Cardiac septum (tissue), 1 donor: ENCODE results near the gene STX4. TPM values are rescaled to one million over a fixed set of nuclear protein-coding genes. Genes with fewer than 3 reads are reported as not detected.

Experiments
- total RNA-seq: library from RNA; stranded (reverse); fragmentation: NEBNext Ultra II Directional; extraction: Animal tissue kit (Norgen Biotek cat#: 25700); gene quantifications from one replicate; pipeline ENCODE4 v1.2.1, GENCODE V29; 2021
- donor health status: DM: no; HTN: no; CAD: no.

STX4 gene
- total RNA-seq, 1 donor from 2014 or later, result 41.1 TPM

Other genes starting within 250 kb of the STX4 start
- gene ZNF629, start 246.4 kb upstream of the STX4 start, total RNA-seq, result 22.7 TPM
- gene BCL7C, start 139.5 kb upstream of the STX4 start, total RNA-seq, result 27.6 TPM
- 17.7 TPM for gene CTF1, start 136.9 kb upstream of the STX4 start, total RNA-seq
- gene FBXL19, start 110.0 kb upstream of the STX4 start, total RNA-seq, result 8.0 TPM
- gene ORAI3, start 84.5 kb upstream of the STX4 start, total RNA-seq, result 9.5 TPM
- 9.6 TPM for gene SETD1A, start 75.8 kb upstream of the STX4 start, total RNA-seq
- gene HSD3B7, start 48.4 kb upstream of the STX4 start, total RNA-seq, result 5.4 TPM
- gene STX1B, start 22.9 kb upstream of the STX4 start, total RNA-seq, result 1.6 TPM
- gene ZNF668, start 40.7 kb downstream of the STX4 start, total RNA-seq, result 5.9 TPM
- 9.6 TPM for gene ZNF646, start 40.9 kb downstream of the STX4 start, total RNA-seq
- 0.59 TPM for gene PRSS53, start 55.4 kb downstream of the STX4 start, total RNA-seq
- 42.1 TPM for gene VKORC1, start 61.2 kb downstream of the STX4 start, total RNA-seq
- gene BCKDK, start 74.8 kb downstream of the STX4 start, total RNA-seq, result 56.4 TPM
- 56.5 TPM for gene KAT8, start 84.1 kb downstream of the STX4 start, total RNA-seq
- not detected for gene PRSS8, start 102.2 kb downstream of the STX4 start, total RNA-seq
- gene PRSS36, start 116.5 kb downstream of the STX4 start, total RNA-seq, result 1.1 TPM
- 158 TPM for gene FUS, start 146.6 kb downstream of the STX4 start, total RNA-seq
- gene PYCARD, start 169.2 kb downstream of the STX4 start, total RNA-seq, result 3.2 TPM
- 2.4 TPM for gene TRIM72, start 180.6 kb downstream of the STX4 start, total RNA-seq
- not detected for gene PYDC1, start 183.6 kb downstream of the STX4 start, total RNA-seq
- 4.8 TPM for gene ITGAM, start 226.4 kb downstream of the STX4 start, total RNA-seq